NCI-H524 (cell line): ENCODE measurements around the gene PLPPR1.
A peak's percentile ranks its signal among the peaks of the same experiment; 100 is the strongest.

ENCODE experiments used
- DNase-seq, 2 experiments: peaks; one replicate each; lab custom pipeline; 2025; lab: John Stamatoyannopoulos, UW

PLPPR1 gene

DNA sequence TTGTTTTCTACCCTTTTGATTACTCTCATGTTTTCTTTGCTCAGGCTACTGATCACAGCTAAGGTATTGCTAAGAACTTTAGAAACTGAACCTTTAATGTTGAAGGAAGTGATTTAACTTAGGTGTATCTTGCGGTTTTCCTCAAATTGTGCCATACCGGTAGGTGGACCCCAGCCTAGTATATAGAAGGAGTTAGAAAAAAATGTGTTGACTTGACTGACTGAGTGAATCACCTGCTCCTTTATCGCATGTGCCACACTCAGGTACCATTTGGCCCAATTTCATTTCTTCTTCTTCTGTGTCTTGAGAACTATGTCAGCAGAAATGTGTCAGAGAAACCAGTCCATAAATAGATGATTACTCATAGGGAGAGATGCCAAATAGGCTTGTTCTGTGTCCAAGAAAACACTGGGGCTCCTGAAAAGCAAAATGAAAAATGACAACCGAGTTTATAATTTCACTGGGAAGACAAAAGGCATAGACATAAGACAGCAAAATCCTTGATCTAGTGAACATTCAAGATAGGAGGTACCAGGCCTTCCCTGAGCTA, 19.4 kb downstream of the PLPPR1 start:
- no peak for DNase-seq

DNA sequence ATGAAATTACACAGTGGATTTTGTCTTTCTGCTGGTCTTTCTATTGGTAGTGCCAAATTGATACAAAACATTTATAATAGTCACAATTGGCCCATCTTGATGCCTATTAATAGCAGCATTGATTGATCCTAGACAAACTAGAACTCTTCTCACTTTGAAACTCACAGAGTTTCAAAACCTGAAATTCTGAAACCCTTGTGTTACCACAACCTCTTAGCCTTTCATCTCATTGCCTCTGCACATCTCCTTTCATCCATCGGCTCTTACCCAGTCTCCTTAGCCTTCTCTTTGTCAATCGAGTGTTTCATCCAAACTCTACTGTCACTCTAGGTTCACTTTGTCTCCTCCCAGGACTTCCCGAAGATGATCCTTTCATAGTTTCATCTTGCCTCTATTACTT, 22.1 kb downstream of the PLPPR1 start:
- no peak for DNase-seq

DNA sequence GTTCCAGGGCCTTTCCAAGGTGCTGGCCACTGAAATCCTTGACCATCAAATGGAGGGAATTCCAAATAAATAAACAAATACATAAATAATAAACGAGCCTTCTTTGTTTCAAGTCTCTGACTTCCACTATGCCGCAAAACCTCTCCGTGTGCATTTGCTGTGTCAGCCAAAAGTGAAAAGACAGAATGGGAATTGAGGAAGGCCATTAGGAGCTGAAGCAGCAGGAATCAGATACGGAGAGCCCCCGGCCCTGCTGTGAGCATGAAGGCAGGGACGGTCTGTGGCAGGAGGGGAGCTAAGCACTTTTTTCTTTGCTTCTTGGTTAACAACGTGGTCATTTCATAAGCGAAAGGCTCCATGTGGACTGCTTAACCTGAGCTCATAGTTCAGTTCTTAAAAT, 26.1 kb downstream of the PLPPR1 start:
- DNase-seq = no peak

DNA sequence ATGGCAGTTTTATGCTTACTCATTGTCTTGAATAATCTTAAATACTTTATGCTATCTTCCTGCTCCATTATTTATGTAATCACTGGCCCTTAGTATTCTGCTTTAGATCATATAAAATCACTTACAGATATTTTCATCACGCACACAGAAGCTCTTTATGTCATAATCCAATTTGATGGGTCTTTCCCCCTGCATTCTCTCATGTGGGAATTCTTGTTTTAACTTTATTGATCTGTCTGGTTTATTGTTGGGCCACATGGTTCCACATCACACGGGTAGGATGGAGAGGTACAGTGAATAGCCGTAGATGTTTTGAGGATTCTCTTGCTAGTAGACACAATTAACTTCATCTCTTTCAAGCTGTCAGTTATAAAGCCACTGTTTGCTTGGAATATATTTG, 27.0 kb downstream of the PLPPR1 start:
- peak; percentile 19 to 66 for DNase-seq

GRCh38 chr9:101062686-101063085, 34.2 kb downstream of the PLPPR1 start:
- no peak for DNase-seq

- DNase-seq = no peak
Observed at GRCh38 chr9:101063192-101063591, 34.7 kb downstream of the PLPPR1 start.

DNA sequence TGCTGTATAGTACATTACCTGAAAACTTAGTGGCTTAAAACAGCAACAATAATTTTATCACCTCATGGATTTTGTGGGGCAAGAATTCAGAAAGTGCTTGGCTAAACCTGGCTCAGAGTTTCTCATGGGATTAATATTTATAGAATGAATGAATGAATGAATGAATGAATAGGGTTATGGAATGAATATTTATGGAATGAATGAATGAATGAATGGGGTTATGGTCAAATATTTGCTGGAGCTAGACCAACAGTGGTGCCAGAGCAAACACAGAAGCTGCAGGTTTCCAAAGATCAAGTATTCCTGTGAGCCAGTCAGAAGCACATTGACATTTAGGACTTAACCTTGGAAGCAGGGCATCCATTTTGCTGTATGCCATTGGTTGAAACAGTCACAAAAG, 35.7 kb downstream of the PLPPR1 start:
- DNase-seq = no peak

GRCh38 chr9:101065930-101066329, 37.4 kb downstream of the PLPPR1 start:
- DNase-seq = no peak

DNA sequence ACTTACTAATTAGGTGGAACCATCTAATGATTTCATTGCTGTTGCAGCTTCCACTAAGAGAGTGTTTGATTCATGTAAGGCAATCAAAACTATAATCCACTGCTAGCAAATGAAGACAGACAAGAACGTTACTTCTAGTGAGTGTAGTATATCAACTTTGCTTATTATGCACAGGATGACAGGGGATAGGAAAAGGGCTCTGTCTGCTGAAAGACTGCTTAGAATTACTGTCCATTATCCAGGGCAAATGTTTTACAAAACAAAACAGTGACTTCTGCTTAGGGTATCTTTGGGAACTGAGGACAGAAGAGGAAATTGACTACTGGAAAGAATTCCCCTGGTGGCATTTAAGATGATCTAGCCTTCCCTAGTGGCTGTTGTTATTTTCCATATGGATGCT, 40.2 kb downstream of the PLPPR1 start:
- DNase-seq = no peak

DNA sequence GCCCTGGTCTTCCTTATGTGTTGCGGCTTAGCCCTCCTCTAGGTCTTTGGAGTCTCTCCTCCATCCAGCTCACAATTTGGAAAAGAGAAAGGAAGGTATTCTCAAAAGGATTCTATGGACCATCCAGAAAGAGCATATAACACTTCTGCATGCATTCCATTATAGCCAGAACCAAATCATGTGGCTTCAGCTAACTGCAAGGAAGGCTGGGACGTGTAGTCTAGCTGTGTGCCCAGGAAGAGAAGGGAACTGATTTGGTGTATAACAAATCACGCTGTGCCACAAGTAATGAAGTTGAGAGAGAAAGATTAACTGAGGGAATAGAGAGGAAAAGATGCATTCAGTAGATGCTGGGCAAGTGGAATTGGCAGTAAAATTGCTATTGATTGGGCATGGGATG, 43.7 kb downstream of the PLPPR1 start:
- DNase-seq = no peak

- DNase-seq = no peak
Observed at GRCh38 chr9:101073122-101073521, 44.6 kb downstream of the PLPPR1 start.

GRCh38 chr9:101081641-101082040, 53.1 kb downstream of the PLPPR1 start:
- DNase-seq = no peak

DNA sequence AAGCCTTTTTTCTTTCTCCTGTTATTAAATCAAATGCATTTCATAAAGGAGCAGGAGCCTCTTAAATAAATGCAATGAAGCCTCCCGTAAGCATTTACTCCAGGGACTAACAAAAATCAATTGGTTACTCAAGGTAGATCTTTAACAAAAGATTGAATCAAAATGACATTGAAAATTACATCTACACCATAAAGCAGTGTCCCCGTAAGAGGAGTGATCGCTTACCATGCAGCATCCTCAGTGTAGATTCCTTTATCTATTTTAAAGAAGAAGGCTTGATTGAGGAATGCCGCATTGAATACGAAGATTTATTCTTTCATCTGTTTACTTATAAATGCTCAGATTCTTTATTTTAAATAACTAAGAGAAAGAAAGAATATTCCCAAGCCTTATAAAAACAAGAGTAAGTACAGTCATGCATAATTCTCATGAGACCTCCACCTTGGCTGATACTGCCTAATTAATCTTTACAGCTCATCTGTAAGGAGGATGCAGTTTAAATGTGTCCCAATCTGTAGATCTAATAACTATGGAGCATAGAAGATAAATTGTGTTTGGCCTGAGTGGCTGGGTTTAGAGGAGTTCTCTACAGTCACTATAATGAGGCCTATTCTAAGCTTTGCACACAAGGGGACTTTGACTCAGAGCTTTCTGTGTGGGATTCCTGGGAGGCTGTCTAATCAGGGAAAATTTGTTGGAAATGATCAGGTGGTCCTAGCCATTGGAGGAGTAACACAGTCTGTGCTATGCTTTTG, 55.1 kb downstream of the PLPPR1 start:
- DNase-seq = no peak

GRCh38 chr9:101087426-101087825, 58.9 kb downstream of the PLPPR1 start:
- DNase-seq = no peak

GRCh38 chr9:101092922-101093321, 64.4 kb downstream of the PLPPR1 start:
- DNase-seq = no peak

DNA sequence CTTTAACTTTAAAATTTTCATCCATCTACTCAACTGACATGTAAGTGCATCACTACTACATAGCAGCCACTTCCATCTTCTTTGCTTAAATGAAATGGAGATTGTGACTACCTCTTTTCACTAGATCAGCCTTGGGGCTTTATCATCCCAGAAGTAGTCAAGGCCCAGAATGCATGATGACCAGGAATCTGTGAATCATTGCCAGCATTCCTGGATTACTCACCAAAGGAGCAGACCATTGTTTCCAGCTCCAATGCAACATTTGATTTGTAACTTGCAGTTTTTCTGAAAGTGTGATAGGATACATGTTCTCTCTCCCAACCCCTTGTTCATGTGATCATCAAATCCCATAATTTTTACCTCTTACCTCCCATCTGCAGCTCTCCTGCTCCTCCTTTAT, 65.1 kb downstream of the PLPPR1 start:
- DNase-seq = no peak

DNA sequence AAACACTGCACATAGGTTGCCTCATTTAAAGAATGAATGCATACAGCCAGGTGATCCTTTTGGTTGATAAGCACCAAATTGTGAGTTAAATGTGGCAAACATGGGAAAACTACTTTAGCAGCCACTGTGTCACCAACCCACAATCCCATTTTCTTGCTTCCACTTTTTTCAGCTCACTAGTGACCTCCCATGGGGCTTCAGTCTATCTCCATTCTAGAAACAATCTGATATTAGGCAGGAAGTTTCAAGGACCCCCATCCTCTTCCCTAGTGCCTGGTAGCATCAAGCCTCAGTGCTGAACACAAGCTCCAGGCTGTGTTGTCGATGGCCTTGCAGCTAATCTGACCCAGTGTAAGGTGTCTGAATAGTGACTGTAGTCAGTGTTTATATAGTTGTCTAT, 66.2 kb downstream of the PLPPR1 start:
- peak in 1 of 2 experiments; percentile 19 for DNase-seq

GRCh38 chr9:101097210-101097609, 68.7 kb downstream of the PLPPR1 start:
- peak in 1 of 2 experiments; percentile 13 for DNase-seq

GRCh38 chr9:101098392-101098791, 69.9 kb downstream of the PLPPR1 start:
- no peak for DNase-seq

- DNase-seq = no peak
Observed at GRCh38 chr9:101114317-101114716, 85.8 kb downstream of the PLPPR1 start.

- peak in 1 of 2 experiments; percentile 19 for DNase-seq
Observed at GRCh38 chr9:101115102-101115501, 86.6 kb downstream of the PLPPR1 start.

GRCh38 chr9:101117161-101117560, 88.6 kb downstream of the PLPPR1 start:
- DNase-seq = no peak

DNA sequence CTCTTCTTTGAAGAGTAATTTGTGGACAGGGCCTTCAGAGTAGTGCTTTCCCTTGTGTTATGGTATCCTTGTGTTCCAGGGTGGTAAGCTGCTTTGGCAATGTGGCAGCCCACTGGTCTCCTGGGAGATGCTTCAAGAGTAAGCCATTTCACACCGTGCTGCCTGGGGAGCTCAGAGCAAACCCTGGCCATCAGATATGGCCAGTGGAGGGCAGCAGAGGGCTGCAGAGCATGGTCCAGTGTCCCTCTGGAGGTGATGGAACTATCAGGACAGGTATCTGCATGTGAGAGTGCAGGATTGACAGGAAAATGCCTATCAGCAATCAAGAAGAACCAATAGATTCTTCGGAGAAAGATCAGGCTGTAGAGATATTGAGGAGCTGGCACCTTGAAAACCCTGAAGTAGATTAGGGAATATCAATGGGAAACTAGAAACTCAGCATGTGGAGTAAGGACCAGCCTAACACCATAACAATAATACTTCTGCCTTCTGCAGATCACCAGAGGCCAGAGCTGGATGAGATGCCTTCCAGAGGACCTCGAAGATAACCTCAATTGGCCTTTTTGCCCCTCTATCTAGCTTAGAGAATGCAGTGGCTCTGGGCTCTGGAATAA, 90.8 kb downstream of the PLPPR1 start:
- peak; percentile 84 to 96 for DNase-seq
